K562 (cell line): ENCODE results near the gene CDC25B. TPM values are rescaled to one million over a fixed set of nuclear protein-coding genes. Genes with fewer than 3 reads are reported as not detected.

Experiments
- CHD7 ChIP-seq: fragments of 200-600 bp; sonication (generic); IDR thresholded peaks from one replicate; pipeline ENCODE4 v1.6.1; 2012; ENCODE audit warnings: mild to moderate bottlenecking, low read depth, low read length, inconsistent platforms
- ETS1 ChIP-seq: conservative IDR thresholded peaks from 2 replicates; pipeline ENCODE4 v1.6.1; 2011; ENCODE audit warnings: low read depth, mild to moderate bottlenecking, low read length; ENCODE audit not compliant: control insufficient read depth
- GABPB1 ChIP-seq: sonication (generic); formaldehyde crosslinking; IDR thresholded peaks from 2 replicates; pipeline ENCODE4 v1.8.0; 2022; ENCODE audit warnings: mild to moderate bottlenecking, missing genetic modification reagents
- HINFP ChIP-seq: fragments of 450-650 bp; conservative IDR thresholded peaks from 2 replicates; pipeline ENCODE4 v1.6.1; 2016; ENCODE audit warnings: missing genetic modification characterization, low read depth, mild to moderate bottlenecking, control low read depth, missing compliant biosample characterization
- HNRNPL ChIP-seq: fragments of 200-400 bp; formaldehyde crosslinking; IDR thresholded peaks from 2 replicates; pipeline ENCODE4 v1.6.1; 2017; ENCODE audit warnings: low read depth, mild to moderate bottlenecking, low read length
- IRF2 ChIP-seq: sonication (generic); formaldehyde crosslinking; IDR thresholded peaks from 2 replicates; pipeline ENCODE4 v1.8.1; 2022; ENCODE audit warnings: mild to moderate bottlenecking, missing genetic modification reagents
- SMARCA4 ChIP-seq: fragments of 450-650 bp; IDR thresholded peaks from 2 replicates; pipeline ENCODE4 v1.6.1; 2016
- TEAD1 ChIP-seq, 2 experiments: fragments of 450-650 bp in 1 of 2; sonication (generic) in 1 of 2; formaldehyde crosslinking; IDR thresholded peaks; 2 replicates each; pipeline versions ENCODE4 v1.4.0 to v1.8.0; 2020 to 2022; ENCODE audit warnings: mild to moderate bottlenecking in 2 of 2, missing genetic modification reagents in 1 of 2
- ZBTB1 ChIP-seq: sonication (generic); formaldehyde crosslinking; IDR thresholded peaks from 2 replicates; pipeline ENCODE4 v1.8.1; 2023; ENCODE audit warnings: missing genetic modification reagents, low read depth, mild to moderate bottlenecking, borderline replicate concordance
- ZNF384 ChIP-seq: IDR thresholded peaks from 2 replicates; pipeline ENCODE4 v1.6.1; 2012; ENCODE audit warnings: low read depth, low read length, improper control_type of control experiment
- ZNF512 ChIP-seq: IDR thresholded peaks from 2 replicates; pipeline ENCODE4 v1.6.1; 2016; ENCODE audit warnings: missing genetic modification characterization, missing compliant biosample characterization
- polyA plus RNA-seq, 8 experiments: library from polyadenylated mRNA; depleted of rRNA in 4 of 8; stranded (reverse) in 5 of 8; unstranded in 3 of 8; fragments of >200 nt; fragmentation: Nextera tagmentation in 2 of 8; fragmentation: Illumina TruSeq in 1 of 8; extraction: Ambion mirVana in 2 of 8; extraction: Trizol in 1 of 8; gene quantifications; 2 replicates each; pipeline versions ENCODE4 v1.2.1 to v1.2.3, GENCODE V29; 2011 to 2014; ENCODE audit warnings: inconsistent platforms in 1 of 8, missing spikeins in 1 of 8
- total RNA-seq, 7 experiments: library from RNA; depleted of rRNA in 6 of 7; stranded (reverse); fragments of >200 nt in 6 of 7; fragmentation: Illumina TruSeq in 2 of 7; extraction: Trizol in 2 of 7; gene quantifications; 2 replicates each; pipeline versions ENCODE4 v1.2.1 to v1.2.3, GENCODE V29; 2011 to 2021; ENCODE audit warnings: low replicate concordance in 1 of 7

CDC25B gene
- total and polyA plus RNA-seq, 9 of the 15 experiments (the other 6 are each of a cell fraction or from before 2014, with no cell fraction given), result 2.3 to 35.7 (median 9.5) TPM

GRCh38 chr20:3786665-3787323 is 9.3 kb upstream of the CDC25B start, which contains the start of gene CENPB (continued):
- TF ChIP-seq CHD7 (no peak), ZNF384 (peak; percentile 54; the same call in 1 of the 2 replicates), SMARCA4 (no peak), ETS1 (no peak), HNRNPL (no peak), HINFP (tag) (no peak), TEAD1 (CRISPR knock-in tag; IDR thresholded peaks at IDR 0.05) (peak in 1 of 2 experiments; percentile 92; a peak in 2 of 4 replicates), ZBTB1 (CRISPR knock-in tag) (no peak), GABPB1 (CRISPR knock-in tag) (no peak), ZNF512 (tag) (peak; percentile 48; the same call in 1 of the 2 replicates), IRF2 (CRISPR knock-in tag) (no peak)
